GM18505 (cell line): ENCODE measurements around the gene RBBP6.

Experiments used
- ATAC-seq: cut with Tn5 transposase; IDR thresholded peaks from one replicate; pipeline ENCODE4 v1.9.1; 2021; ENCODE audit not compliant: unreplicated experiment
- POLR2A ChIP-seq: IDR thresholded peaks from 4 replicates; pipeline ENCODE4 v1.6.1; 2011; ENCODE audit warnings: borderline replicate concordance; ENCODE audit not compliant: insufficient read depth, insufficient read length; ENCODE audit errors: extremely low read depth

RBBP6 gene

GRCh38 chr16:24516900-24517669 lies 22.3 kb upstream of the RBBP6 start:
- no peak for TF ChIP-seq POLR2A
- no peak for ATAC-seq

DNA sequence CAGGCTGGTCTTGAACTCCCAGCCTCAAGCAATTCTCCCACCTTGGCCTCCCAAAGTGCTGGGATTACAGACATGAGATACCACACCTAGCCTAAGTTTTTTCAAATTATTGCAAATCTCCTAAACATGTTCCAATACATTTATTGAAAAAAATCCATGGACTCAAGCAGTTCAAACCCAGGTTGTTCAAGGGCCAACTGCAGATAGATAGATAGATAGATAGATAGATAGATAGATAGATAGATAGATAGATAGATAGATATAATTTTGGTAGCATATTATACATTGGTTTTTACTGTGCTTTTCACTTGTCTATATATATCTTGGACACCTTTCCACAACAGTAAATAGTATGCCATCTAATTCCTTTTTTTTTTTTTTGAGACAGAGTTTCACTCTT lies 20.9 kb upstream of the RBBP6 start:
- TF ChIP-seq POLR2A = no peak
- no peak for ATAC-seq

GRCh38 chr16:24520983-24521382 lies 18.4 kb upstream of the RBBP6 start:
- TF ChIP-seq POLR2A = no peak
- ATAC-seq = no peak

GRCh38 chr16:24522751-24523150 lies 16.6 kb upstream of the RBBP6 start:
- TF ChIP-seq POLR2A = no peak

DNA sequence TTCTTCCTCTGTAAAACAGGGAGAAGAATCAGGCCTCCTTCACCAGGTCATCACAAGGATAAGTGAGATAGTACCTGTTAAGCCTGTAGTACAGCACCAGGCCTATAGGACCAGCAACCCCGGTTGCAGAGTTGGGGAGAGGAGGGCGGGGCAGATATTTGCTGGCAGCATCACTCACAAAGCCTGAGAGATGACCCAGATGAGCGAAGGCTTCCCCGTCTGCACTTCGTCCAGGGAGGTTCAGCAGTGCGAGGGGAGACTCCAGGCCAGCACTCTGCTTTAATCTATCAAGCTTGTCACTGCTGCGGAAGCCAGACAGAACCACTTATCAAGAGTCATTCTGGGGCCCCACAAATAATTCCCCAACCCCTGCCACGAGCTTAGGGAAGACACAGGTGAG lies 15.8 kb upstream of the RBBP6 start:
- ATAC-seq = no peak
- TF ChIP-seq POLR2A = no peak

More at GRCh38 chr16:24522751-24523150, 16.6 kb upstream of the RBBP6 start:
- ATAC-seq = no peak

- TF ChIP-seq POLR2A = no peak
- no peak for ATAC-seq
Observed at GRCh38 chr16:24524855-24525677, 14.3 kb upstream of the RBBP6 start.

DNA sequence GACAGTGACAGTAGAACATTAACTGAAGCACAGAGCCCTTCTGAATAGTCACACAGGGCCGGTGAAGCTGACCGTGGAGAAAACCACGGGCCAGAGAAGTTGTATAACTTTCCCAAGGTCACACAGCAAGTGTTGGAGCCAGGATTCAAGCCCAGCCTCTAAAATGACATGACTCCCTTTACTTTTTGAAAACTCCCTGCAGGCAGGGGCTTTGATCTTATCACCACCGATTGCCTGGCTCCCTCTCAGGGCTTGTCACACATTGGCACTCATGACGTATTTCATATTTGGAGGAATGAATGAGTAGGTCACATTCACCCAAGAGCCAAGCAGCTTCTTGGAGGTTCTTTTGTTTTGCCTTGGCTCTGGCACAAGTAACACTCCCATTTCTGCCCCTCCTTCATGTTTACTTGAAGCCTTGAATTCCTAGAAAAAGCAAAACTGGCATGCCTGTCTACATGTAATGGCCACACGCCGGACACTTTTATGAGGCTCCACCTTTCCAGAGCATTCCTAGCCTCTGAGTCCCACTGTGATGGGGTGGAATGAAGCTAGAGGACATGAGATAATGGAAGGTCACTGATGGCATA lies 13.3 kb upstream of the RBBP6 start:
- TF ChIP-seq POLR2A = no peak
- ATAC-seq = no peak

GRCh38 chr16:24526701-24527495 lies 12.5 kb upstream of the RBBP6 start:
- TF ChIP-seq POLR2A = no peak
- no peak for ATAC-seq

DNA sequence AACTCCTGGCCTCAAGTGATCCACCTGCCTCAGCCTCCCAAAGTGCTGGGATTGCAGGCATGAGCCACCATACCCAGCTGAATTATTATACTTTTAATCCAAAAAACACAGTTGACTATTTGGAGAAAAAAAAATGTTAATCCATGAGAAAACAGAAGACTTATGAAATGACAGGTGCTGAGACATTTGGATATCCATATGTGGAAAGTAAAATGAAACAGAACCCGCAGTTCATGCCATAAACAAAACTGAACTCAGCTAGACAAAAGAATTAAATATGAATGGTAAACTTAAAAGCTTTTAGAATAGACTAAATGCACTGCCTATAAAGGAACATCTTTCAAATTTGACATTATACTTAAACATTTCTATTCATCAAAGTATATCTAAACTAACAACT lies 8.2 kb upstream of the RBBP6 start:
- TF ChIP-seq POLR2A = no peak
- no peak for ATAC-seq

DNA sequence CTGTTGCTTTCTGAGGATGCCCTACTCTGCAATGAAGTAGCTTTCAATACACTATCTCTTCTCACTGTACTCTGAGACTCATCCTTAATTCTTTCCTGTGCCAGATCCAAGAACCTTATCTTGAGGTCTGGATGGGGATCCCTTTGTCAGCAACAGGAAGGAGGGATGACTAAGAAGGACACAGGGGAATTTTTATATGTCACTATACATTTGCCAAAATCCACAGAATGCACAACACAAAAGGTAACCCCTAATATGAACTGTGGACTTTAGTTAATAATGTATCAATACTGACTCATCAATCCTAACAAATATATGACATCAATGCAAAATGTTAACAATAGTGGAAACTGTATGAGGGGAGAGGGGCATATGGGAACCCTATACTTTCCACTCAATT lies 4.7 kb upstream of the RBBP6 start:
- no peak for ATAC-seq
- no peak for TF ChIP-seq POLR2A

GRCh38 chr16:24535827-24536226 lies 3.5 kb upstream of the RBBP6 start:
- TF ChIP-seq POLR2A = no peak
- no peak for ATAC-seq

DNA sequence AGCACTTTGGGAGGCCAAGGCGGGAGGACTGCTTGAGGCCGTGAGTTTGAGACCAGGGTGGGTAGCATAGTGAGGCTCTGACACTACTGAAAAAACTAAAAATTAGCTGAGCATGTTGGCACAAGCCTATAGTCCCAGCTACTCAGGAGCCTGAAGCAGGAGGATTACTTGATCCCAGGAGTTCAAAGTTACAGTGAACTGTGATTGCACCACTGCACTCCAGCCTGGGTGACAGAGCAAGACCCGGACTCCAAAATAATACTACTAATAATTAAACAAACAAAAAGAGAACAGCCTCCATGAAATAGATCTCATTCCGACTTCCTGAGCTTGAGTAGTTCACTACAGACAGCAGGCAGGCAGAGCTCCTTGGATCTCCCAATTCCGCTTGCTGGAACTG lies 2.7 kb upstream of the RBBP6 start:
- no peak for TF ChIP-seq POLR2A
- no peak for ATAC-seq
